Gastrocnemius medialis (tissue), 4 donors: Measurements from ENCODE around the gene MEIOB.

ENCODE experiments used
- POLR2A ChIP-seq, 2 donors: fragments of 450-650 bp; IDR thresholded peaks; one replicate each; pipeline ENCODE4 v1.6.1; 2017; ENCODE audit warnings: antibody characterized with exemption in 2 of 2, mild to moderate bottlenecking in 2 of 2, moderate library complexity in 2 of 2
- TF ChIP-seq, protein P1 (sequence below), 5 experiments: fragments of 450-650 bp in 3 of 5; fragments of 200-600 bp in 2 of 5; sonication (generic) in 2 of 5; IDR thresholded peaks in 4 of 5; conservative IDR thresholded peaks in 1 of 5; 1 replicate in 4 of 5; 2 replicates in 1 of 5; pipeline ENCODE4 v1.5.1; 2016 to 2019; ENCODE audit warnings: antibody characterized with exemption in 5 of 5, mild to moderate bottlenecking in 3 of 5, moderate library complexity in 3 of 5

DNA sequence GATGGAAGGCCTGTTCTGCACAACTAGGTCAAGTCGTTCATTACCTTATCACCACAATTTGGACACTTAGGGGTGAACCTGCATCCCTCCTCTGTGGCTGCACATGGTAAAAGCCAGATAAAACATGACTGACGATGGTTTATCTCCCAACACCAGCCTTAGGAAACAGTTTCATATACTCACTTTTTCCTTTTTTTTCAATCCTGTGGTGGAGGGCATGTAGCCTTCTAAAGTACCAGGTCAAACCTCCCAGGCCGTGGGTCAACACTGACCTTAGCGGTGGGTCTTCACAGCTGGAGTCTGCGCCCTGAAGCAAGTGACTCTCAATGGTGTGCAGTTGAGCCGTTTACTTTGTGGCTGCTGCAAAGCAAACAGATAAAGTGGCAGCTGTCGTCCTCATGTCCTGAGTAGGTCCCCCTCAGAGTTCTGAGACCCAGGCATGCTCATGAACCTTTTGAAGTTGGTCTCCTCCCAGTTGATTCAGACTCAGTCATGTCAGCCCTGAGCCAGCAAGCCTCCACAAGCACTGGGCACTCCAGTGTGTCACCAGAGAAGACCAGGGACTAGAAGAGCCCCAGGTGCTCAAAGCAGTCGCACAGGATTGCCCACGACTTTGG, 39.0 kb downstream of the MEIOB start:
- TF ChIP-seq POLR2A (IDR thresholded peaks at IDR 0.05): no peak
- TF ChIP-seq, protein P1, sequence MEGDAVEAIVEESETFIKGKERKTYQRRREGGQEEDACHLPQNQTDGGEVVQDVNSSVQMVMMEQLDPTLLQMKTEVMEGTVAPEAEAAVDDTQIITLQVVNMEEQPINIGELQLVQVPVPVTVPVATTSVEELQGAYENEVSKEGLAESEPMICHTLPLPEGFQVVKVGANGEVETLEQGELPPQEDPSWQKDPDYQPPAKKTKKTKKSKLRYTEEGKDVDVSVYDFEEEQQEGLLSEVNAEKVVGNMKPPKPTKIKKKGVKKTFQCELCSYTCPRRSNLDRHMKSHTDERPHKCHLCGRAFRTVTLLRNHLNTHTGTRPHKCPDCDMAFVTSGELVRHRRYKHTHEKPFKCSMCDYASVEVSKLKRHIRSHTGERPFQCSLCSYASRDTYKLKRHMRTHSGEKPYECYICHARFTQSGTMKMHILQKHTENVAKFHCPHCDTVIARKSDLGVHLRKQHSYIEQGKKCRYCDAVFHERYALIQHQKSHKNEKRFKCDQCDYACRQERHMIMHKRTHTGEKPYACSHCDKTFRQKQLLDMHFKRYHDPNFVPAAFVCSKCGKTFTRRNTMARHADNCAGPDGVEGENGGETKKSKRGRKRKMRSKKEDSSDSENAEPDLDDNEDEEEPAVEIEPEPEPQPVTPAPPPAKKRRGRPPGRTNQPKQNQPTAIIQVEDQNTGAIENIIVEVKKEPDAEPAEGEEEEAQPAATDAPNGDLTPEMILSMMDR (IDR thresholded peaks at IDR 0.05 in 4 of 5, conservative IDR thresholded peaks at IDR 0.05 in 1 of 5): no peak
